ENCODE results near the gene BLOC1S6. TPM values are rescaled to one million over a fixed set of nuclear protein-coding genes. Genes with fewer than 3 reads are reported as not detected.

BLOC1S6 gene
- total RNA-seq, 1 donor from 2014 or later, result 64.6 TPM

DNA sequence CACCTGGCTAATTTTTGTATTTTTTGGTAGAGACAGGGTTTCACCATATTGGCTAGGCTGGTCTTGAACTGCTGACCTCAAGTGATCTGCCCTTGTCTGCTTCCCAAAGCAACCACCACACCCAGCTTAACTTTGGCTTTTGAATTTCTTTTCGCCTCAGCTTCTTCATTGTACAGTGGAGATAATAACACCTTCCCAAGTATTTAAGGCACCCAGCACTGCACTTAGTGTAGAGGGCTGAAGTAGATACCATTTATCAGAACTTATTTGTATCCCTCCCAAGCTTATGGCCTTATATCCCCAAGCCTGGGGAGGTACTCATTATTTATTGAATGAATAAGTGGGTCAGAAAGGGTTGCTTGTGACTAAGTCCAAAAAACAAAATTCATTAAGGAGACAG, 50.0 kb downstream of the BLOC1S6 start:
- H3K27me3 ChIP-seq, result peaks cover 79% of the 10 kb centered on the region
- H3K4me2 ChIP-seq, result no peak overlapping the region
- no peak overlapping the region for H2AFZ ChIP-seq (replicated peaks)

DNA sequence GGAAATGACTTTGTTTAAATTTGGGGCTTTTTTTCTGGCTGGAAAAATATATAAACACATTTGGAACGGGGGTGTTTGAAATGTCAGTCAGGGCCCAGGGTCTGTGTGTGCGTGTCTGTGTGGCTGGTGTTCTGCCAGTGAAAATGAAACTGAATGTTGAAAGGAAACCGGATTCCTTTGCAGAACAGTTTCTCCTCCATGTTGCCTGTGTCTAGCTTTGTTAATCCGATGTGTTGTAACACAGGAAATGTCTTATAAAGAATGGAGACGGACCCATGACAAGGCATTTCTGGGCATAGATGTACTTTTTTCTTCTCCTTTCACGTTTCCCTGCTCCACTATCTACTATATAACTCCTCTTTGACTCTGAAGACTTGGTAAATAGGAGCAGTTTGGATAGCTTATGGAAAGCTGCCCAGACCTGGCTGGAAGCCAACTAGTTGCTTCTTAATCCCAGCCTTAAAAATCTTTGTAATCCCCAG, 50.4 kb downstream of the BLOC1S6 start:
- H3K36me3 Mint-ChIP-seq, result no peaks in the 10 kb centered on the region
- no peaks in the 10 kb centered on the region for H3K9me3 Mint-ChIP-seq
- H3K27me3 ChIP-seq, result peaks cover 79% of the 10 kb centered on the region
- H3K27ac Mint-ChIP-seq, result no peak overlapping the region
- no peak for DNase-seq (ENCODE audit: low spot score)
- peaks cover 7% of the 10 kb centered on the region for H3K4me1 Mint-ChIP-seq
- H3K4me1 ChIP-seq, result no peaks in the 10 kb centered on the region
- no peak overlapping the region for H3K27ac ChIP-seq
- no peak overlapping the region for H3K4me3 Mint-ChIP-seq
- H3F3A ChIP-seq (ENCODE audit: low read depth), result no peaks in the 10 kb centered on the region
- peaks cover 15% of the 10 kb centered on the region for H3K27me3 Mint-ChIP-seq (ENCODE audit: insufficient read depth, low read depth)
- no peak overlapping the region for H3K4me2 ChIP-seq
- H3K9ac ChIP-seq, result no peak overlapping the region
- no peaks in the 10 kb centered on the region for H3K36me3 ChIP-seq
- no peaks in the 10 kb centered on the region for H4K20me1 ChIP-seq (ENCODE audit: low read depth)
- no peak overlapping the region for H3K4me3 ChIP-seq
- TF ChIP-seq EZH2phosphoT487 (IDR thresholded peaks at IDR 0.05), result no peak
- TF ChIP-seq EZH2 (IDR thresholded peaks at IDR 0.05), result no peak
- TF ChIP-seq, protein P1, sequence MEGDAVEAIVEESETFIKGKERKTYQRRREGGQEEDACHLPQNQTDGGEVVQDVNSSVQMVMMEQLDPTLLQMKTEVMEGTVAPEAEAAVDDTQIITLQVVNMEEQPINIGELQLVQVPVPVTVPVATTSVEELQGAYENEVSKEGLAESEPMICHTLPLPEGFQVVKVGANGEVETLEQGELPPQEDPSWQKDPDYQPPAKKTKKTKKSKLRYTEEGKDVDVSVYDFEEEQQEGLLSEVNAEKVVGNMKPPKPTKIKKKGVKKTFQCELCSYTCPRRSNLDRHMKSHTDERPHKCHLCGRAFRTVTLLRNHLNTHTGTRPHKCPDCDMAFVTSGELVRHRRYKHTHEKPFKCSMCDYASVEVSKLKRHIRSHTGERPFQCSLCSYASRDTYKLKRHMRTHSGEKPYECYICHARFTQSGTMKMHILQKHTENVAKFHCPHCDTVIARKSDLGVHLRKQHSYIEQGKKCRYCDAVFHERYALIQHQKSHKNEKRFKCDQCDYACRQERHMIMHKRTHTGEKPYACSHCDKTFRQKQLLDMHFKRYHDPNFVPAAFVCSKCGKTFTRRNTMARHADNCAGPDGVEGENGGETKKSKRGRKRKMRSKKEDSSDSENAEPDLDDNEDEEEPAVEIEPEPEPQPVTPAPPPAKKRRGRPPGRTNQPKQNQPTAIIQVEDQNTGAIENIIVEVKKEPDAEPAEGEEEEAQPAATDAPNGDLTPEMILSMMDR (IDR thresholded peaks at IDR 0.05), result no peak
- H3K9me3 ChIP-seq (ENCODE audit: low read depth), result no peaks in the 10 kb centered on the region
- H3K79me2 ChIP-seq (ENCODE audit: low read depth), result no peaks in the 10 kb centered on the region
- no peak overlapping the region for H2AFZ ChIP-seq (replicated peaks)

More for the DNA sequence above, 50.0 kb downstream of the BLOC1S6 start:
- DNase-seq (ENCODE audit: low spot score), result no peak
- no peak overlapping the region for H3K27ac ChIP-seq
- no peaks in the 10 kb centered on the region for H3K4me1 ChIP-seq
- TF ChIP-seq EZH2 (IDR thresholded peaks at IDR 0.05) (no peak), EZH2phosphoT487 (IDR thresholded peaks at IDR 0.05) (no peak)
- TF ChIP-seq, protein P1 (IDR thresholded peaks at IDR 0.05), result no peak
- no peak overlapping the region for H3K4me3 ChIP-seq
- no peak overlapping the region for H3K4me3 Mint-ChIP-seq
- no peaks in the 10 kb centered on the region for H3K9me3 ChIP-seq (ENCODE audit: low read depth)
- H3K36me3 ChIP-seq, result no peaks in the 10 kb centered on the region
- no peak overlapping the region for H3K27ac Mint-ChIP-seq
- H3K9me3 Mint-ChIP-seq, result no peaks in the 10 kb centered on the region
- no peaks in the 10 kb centered on the region for H3K36me3 Mint-ChIP-seq
- peaks cover 7% of the 10 kb centered on the region for H3K4me1 Mint-ChIP-seq
- H3K79me2 ChIP-seq (ENCODE audit: low read depth), result no peaks in the 10 kb centered on the region
- H3K27me3 Mint-ChIP-seq (ENCODE audit: insufficient read depth, low read depth), result peaks cover 15% of the 10 kb centered on the region
- no peaks in the 10 kb centered on the region for H3F3A ChIP-seq (ENCODE audit: low read depth)
- no peaks in the 10 kb centered on the region for H4K20me1 ChIP-seq (ENCODE audit: low read depth)
- no peak overlapping the region for H3K9ac ChIP-seq

DNA sequence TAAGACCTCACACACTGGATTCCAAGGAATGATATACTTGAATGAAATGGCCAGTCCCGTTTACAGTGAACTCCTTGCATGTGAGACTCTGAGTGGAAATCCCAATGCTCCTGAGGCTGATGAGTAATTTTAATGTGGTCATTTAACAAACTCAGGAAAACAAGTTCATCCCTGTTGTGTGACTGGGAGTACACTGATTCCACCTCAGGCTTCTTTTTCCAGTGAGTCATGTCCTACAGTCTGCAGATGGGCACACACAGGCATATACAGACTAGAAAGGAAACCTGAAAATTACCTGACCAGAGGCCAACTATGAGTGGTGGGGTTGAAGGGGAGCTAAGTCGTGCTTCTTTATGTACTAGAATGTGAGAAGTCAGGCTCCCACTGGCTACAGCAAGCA, 53.4 kb downstream of the BLOC1S6 start:
- Histone ChIP-seq H3K27me3 (peaks cover 49% of the 10 kb centered on the region), H3K4me3 (no peak overlapping the region), H3K27ac (no peak overlapping the region), H3K79me2 (ENCODE audit: low read depth) (no peaks in the 10 kb centered on the region), H3K36me3 (no peaks in the 10 kb centered on the region), H3K9ac (no peak overlapping the region), H3K9me3 (ENCODE audit: low read depth) (no peaks in the 10 kb centered on the region), H3K4me2 (no peak overlapping the region), H4K20me1 (ENCODE audit: low read depth) (no peaks in the 10 kb centered on the region), H3F3A (ENCODE audit: low read depth) (no peaks in the 10 kb centered on the region), H3K4me1 (no peaks in the 10 kb centered on the region), H2AFZ (replicated peaks) (no peak overlapping the region)
- no peaks in the 10 kb centered on the region for H3K9me3 Mint-ChIP-seq
- H3K4me3 Mint-ChIP-seq, result no peak overlapping the region
- peaks cover 8% of the 10 kb centered on the region for H3K27me3 Mint-ChIP-seq (ENCODE audit: insufficient read depth, low read depth)
- peaks cover 3% of the 10 kb centered on the region for H3K4me1 Mint-ChIP-seq
- no peaks in the 10 kb centered on the region for H3K36me3 Mint-ChIP-seq
- TF ChIP-seq, protein P1 (IDR thresholded peaks at IDR 0.05), result no peak
- TF ChIP-seq EZH2phosphoT487 (IDR thresholded peaks at IDR 0.05) (no peak), EZH2 (IDR thresholded peaks at IDR 0.05) (no peak)
- DNase-seq (ENCODE audit: low spot score), result no peak
- no peak overlapping the region for H3K27ac Mint-ChIP-seq

Measured in neural progenitor cell (in vitro differentiated cells).